ENCODE results near the gene GPR65.

GPR65 gene

GRCh38 chr14:88032373-88032772 lies 27.4 kb downstream of the GPR65 start:
- TF ChIP-seq Cebpa-rat (IDR thresholded peaks at IDR 0.05) = no peak
- Histone ChIP-seq H3K9me3 (replicated peaks in 1 of 11) (peaks cover 0 to 5% (median 0%) of the 10 kb centered on the region in 11 experiments; a peak in 3 of 22 replicates), H3K36me3 (peaks cover 0 to 17% (median 0%) of the 10 kb centered on the region in 11 experiments; a peak in 2 of 22 replicates), H3K4me2 (peak overlapping the region in 3 of 11 experiments; percentile 36 to 81 (median 56); a peak in 6 of 22 replicates), H3K9ac (no peak overlapping the region), H3K4me1 (peaks cover 4 to 74% (median 7%) of the 10 kb centered on the region in 10 experiments), H4K20me1 (no peaks in the 10 kb centered on the region), H3K27ac (no peak overlapping the region), H3K4me3 (no peak overlapping the region), H3K27me3 (no peaks in the 10 kb centered on the region)

- H3K9me3 ChIP-seq (replicated peaks in 1 of 11) = peaks cover 0 to 6% (median 0%) of the 10 kb centered on the region in 11 experiments; a peak in 2 of 22 replicates
- H3K36me3 ChIP-seq = peaks cover 0 to 16% (median 0%) of the 10 kb centered on the region in 11 experiments; a peak in 2 of 22 replicates
- H3K27me3 ChIP-seq = no peaks in the 10 kb centered on the region
- H3K4me1 ChIP-seq = peaks cover 0 to 73% (median 2%) of the 10 kb centered on the region in 10 experiments; a peak in 7 of 20 replicates
- TF ChIP-seq Cebpa-rat (IDR thresholded peaks at IDR 0.05) = no peak
- H3K9ac ChIP-seq = no peak overlapping the region
- no peak overlapping the region for H3K27ac ChIP-seq
- H4K20me1 ChIP-seq = no peaks in the 10 kb centered on the region
- peak overlapping the region in 2 of 11 experiments; percentile 37; a peak in 2 of 22 replicates for H3K4me2 ChIP-seq
- no peak overlapping the region for H3K4me3 ChIP-seq
Measured at GRCh38 chr14:88034076-88034475, 29.1 kb downstream of the GPR65 start.

DNA sequence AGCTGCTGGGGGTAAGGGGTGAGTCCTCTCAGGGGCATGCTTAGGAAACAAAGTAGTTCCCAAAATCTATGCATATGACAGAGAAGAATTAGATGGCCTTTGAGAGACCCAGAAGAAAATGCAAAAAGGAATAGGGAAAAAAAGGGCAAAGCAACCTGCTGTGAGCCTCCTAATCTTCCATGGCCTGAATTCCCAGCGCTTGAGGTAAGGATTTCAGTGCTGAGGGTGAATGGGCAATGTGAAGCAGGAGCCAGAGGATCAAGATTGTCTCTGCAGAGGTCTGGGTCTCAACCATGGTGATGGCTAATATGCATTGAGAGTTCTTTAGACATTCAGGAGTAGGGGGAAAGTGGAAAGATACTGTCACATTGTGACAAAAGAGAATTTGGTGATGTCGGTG lies 31.5 kb downstream of the GPR65 start:
- H3K27ac ChIP-seq = no peak overlapping the region
- H4K20me1 ChIP-seq = no peaks in the 10 kb centered on the region
- H3K9ac ChIP-seq = no peak overlapping the region
- H3K27me3 ChIP-seq = no peaks in the 10 kb centered on the region
- peak overlapping the region in 1 of 11 experiments; percentile 27; a peak in 1 of 22 replicates for H3K4me2 ChIP-seq
- H3K4me1 ChIP-seq = peaks cover 0 to 73% (median 0%) of the 10 kb centered on the region in 10 experiments; a peak in 6 of 20 replicates
- no peak overlapping the region for H3K4me3 ChIP-seq
- H3K36me3 ChIP-seq = peaks cover 0 to 16% (median 0%) of the 10 kb centered on the region in 11 experiments; a peak in 2 of 22 replicates
- TF ChIP-seq Cebpa-rat (IDR thresholded peaks at IDR 0.05) = no peak
- H3K9me3 ChIP-seq (replicated peaks in 1 of 11) = peaks cover 0 to 6% (median 0%) of the 10 kb centered on the region in 11 experiments; a peak in 1 of 22 replicates

- Histone ChIP-seq H3K4me1 (peaks cover 0 to 74% (median 0%) of the 10 kb centered on the region in 10 experiments; a peak in 6 of 20 replicates), H4K20me1 (no peaks in the 10 kb centered on the region), H3K27me3 (no peaks in the 10 kb centered on the region), H3K9ac (no peak overlapping the region), H3K9me3 (replicated peaks in 1 of 11) (peaks cover 0 to 9% (median 0%) of the 10 kb centered on the region in 11 experiments; a peak in 1 of 22 replicates), H3K27ac (no peak overlapping the region), H3K4me3 (no peak overlapping the region), H3K4me2 (peak overlapping the region in 2 of 11 experiments; percentile 31 to 33; a peak in 4 of 22 replicates), H3K36me3 (peaks cover 0 to 16% (median 0%) of the 10 kb centered on the region in 11 experiments; a peak in 2 of 22 replicates)
- no peak for TF ChIP-seq Cebpa-rat (IDR thresholded peaks at IDR 0.05)
Measured at GRCh38 chr14:88037325-88037724, 32.4 kb downstream of the GPR65 start.

DNA sequence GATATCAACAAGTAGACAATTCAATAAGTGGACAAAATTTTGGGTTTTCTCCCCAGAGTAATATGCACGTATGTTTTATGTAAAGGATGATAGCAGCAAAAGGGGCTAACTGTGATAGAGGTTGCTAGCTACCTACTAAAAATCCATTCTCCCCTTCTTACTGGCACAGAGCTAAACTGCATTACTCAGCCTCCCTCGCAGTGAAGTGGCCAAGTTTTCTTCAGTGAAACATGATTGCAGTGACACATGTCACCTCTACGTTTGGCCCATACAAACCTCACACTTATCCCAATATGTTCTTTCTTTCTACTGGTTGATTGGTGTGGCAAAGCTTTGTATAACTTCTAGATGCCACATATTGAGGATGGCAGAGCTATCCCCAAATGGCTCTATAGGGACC lies 34.3 kb downstream of the GPR65 start:
- Histone ChIP-seq H3K4me3 (no peak overlapping the region), H3K9ac (no peak overlapping the region), H3K4me2 (peak overlapping the region in 3 of 11 experiments; percentile 48 to 77 (median 69); a peak in 6 of 22 replicates), H4K20me1 (no peaks in the 10 kb centered on the region), H3K4me1 (peaks cover 0 to 76% (median under 1%) of the 10 kb centered on the region in 10 experiments; a peak in 9 of 20 replicates), H3K9me3 (replicated peaks in 1 of 11) (0 out of 22 replicates have a peak, but pooled peaks cover 0 to 9% (median 0%) of the 10 kb centered on the region in 11 experiments), H3K27me3 (no peaks in the 10 kb centered on the region), H3K27ac (no peak overlapping the region), H3K36me3 (peaks cover 0 to 8% (median 0%) of the 10 kb centered on the region in 11 experiments; a peak in 1 of 22 replicates)
- no peak for TF ChIP-seq Cebpa-rat (IDR thresholded peaks at IDR 0.05)

GRCh38 chr14:88040146-88040545 lies 35.2 kb downstream of the GPR65 start:
- Histone ChIP-seq H3K4me3 (no peak overlapping the region), H3K4me2 (peak overlapping the region in 3 of 11 experiments; percentile 48 to 77 (median 69); a peak in 6 of 22 replicates), H3K27me3 (no peaks in the 10 kb centered on the region), H3K9ac (no peak overlapping the region), H3K4me1 (peaks cover 0 to 85% (median 5%) of the 10 kb centered on the region in 10 experiments; a peak in 9 of 20 replicates), H3K27ac (no peak overlapping the region), H3K36me3 (peaks cover 0 to 8% (median 0%) of the 10 kb centered on the region in 11 experiments; a peak in 1 of 22 replicates), H4K20me1 (no peaks in the 10 kb centered on the region), H3K9me3 (replicated peaks in 1 of 11) (0 out of 22 replicates have a peak, but pooled peaks cover 0 to 9% (median 0%) of the 10 kb centered on the region in 11 experiments)
- no peak for TF ChIP-seq Cebpa-rat (IDR thresholded peaks at IDR 0.05)

DNA sequence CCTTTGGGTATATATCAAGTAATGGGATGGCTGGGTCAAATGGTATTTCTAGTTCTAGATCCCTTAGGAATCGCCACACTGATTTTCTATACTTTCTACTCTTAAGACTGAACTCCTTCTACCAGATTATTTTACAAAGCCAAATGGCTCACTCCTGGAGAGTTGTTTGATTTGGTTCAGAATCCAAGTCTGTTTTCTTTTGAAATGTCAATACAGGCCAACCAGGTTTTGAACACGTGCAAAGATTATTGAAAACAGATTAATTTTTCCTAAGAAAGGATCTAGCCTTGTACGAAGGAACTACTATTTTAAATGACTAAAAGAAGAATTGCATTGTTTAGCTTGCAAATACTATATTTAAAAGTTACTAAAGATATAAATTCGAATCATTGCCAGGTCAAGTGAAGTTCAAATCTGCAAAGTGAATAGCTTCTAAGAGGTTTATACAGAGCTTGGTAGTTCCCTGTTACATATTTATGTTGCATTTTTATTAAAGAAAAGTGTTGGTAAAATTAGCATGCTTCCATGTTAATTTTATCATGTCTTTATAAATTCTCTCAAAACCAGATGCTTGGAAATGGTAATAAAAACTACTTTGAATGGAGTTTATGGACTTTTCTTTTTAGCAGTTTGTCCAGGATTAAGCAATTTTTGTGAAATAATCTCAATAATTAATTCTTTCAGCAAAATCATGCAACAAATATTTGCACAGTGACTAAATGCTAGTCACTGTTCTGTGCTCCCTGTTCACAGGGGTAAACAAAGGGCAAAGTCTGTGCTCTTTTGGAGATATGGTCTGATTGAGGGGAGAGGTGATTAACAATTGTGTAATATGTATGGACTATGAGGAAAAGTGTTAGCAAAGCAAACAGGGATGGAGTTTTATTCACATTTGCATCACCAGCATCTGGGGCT lies 38.9 kb downstream of the GPR65 start:
- H3K9ac ChIP-seq = peak overlapping the region in 4 of 11 experiments; percentile 74 to 93 (median 86); a peak in 8 of 22 replicates
- H3K4me1 ChIP-seq = peaks cover 0 to 95% (median 13%) of the 10 kb centered on the region in 10 experiments; a peak in 10 of 20 replicates
- peak overlapping the region in 5 of 11 experiments; percentile 54 to 87 (median 82); a peak in 9 of 22 replicates for H3K4me2 ChIP-seq
- H3K36me3 ChIP-seq = peaks cover 0 to 6% (median 0%) of the 10 kb centered on the region in 11 experiments; a peak in 1 of 22 replicates
- no peak for TF ChIP-seq Cebpa-rat (IDR thresholded peaks at IDR 0.05)
- no peak overlapping the region for H3K4me3 ChIP-seq
- H3K27me3 ChIP-seq = no peaks in the 10 kb centered on the region
- no peaks in the 10 kb centered on the region for H4K20me1 ChIP-seq
- 0 out of 22 replicates have a peak, but pooled peaks cover 0 to 3% (median 0%) of the 10 kb centered on the region in 11 experiments for H3K9me3 ChIP-seq (replicated peaks in 1 of 11)
- H3K27ac ChIP-seq = peak overlapping the region in 5 of 11 experiments; percentile 45 to 100 (median 98); a peak in 9 of 22 replicates

DNA sequence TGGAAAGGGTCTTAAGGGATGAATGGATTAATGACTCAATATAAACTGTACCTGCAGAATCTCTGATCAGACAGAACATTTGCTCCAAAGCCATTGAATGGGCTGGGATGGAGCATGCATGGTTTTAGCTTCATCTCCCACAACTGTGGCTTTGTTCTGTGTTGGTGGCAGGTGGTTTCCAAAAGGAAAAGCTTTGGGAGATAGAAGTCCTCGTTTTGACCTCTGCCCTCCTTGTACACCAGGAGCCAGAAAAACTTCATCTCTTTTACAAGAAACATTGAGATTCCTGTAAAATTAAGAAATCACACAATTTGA lies 39.5 kb downstream of the GPR65 start:
- no peak for TF ChIP-seq Cebpa-rat (IDR thresholded peaks at IDR 0.05)
- Histone ChIP-seq H3K9ac (peak overlapping the region in 4 of 11 experiments; percentile 74 to 93 (median 86); a peak in 8 of 22 replicates), H3K4me2 (peak overlapping the region in 5 of 11 experiments; percentile 54 to 87 (median 82); a peak in 10 of 22 replicates), H3K9me3 (replicated peaks in 1 of 11) (0 out of 22 replicates have a peak, but pooled peaks cover 0 to 3% (median 0%) of the 10 kb centered on the region in 11 experiments), H4K20me1 (no peaks in the 10 kb centered on the region), H3K36me3 (peaks cover 0 to 6% (median 0%) of the 10 kb centered on the region in 11 experiments; a peak in 1 of 22 replicates), H3K27ac (peak overlapping the region in 5 of 11 experiments; percentile 45 to 100 (median 98); a peak in 9 of 22 replicates), H3K4me1 (peaks cover 0 to 96% (median 13%) of the 10 kb centered on the region in 10 experiments; a peak in 10 of 20 replicates), H3K27me3 (no peaks in the 10 kb centered on the region), H3K4me3 (no peak overlapping the region)

All from BLaER1 treated with 17β-estradiol and CSF1 and Interleukin-3, amounts not matched to agents 10 nM and 100 nM (cell line).